ENCODE data around the gene DOCK3.
A peak's percentile ranks its signal among the peaks of the same experiment; 100 is the strongest.
"Not testable (repeated sequence)": the region's sequence is repeated elsewhere in the genome, so short reads cannot be mapped to it uniquely, and the experiment has no call there.

DOCK3 gene

GRCh38 chr3:50652709-50653108 lies 22.0 kb upstream of the DOCK3 start:
- peak; percentile 55 for DNase-seq

- DNase-seq, result no peak
Measured at GRCh38 chr3:50653937-50654595, 20.7 kb upstream of the DOCK3 start.

GRCh38 chr3:50655009-50655830 lies 19.5 kb upstream of the DOCK3 start:
- DNase-seq, result no peak

- no peak for DNase-seq
Measured at GRCh38 chr3:50656417-50657195, 18.1 kb upstream of the DOCK3 start.

- no peak for DNase-seq
Measured at GRCh38 chr3:50657407-50657806, 17.3 kb upstream of the DOCK3 start.

- DNase-seq, result no peak
Measured at GRCh38 chr3:50657816-50658215, 16.9 kb upstream of the DOCK3 start.

GRCh38 chr3:50658416-50658815 lies 16.3 kb upstream of the DOCK3 start:
- DNase-seq, result no peak

GRCh38 chr3:50658831-50659230 lies 15.9 kb upstream of the DOCK3 start:
- no peak for DNase-seq

GRCh38 chr3:50660386-50660785 lies 14.3 kb upstream of the DOCK3 start:
- no peak for DNase-seq

GRCh38 chr3:50661321-50661837 lies 13.3 kb upstream of the DOCK3 start:
- DNase-seq, result no peak

- DNase-seq, result no peak
Measured at GRCh38 chr3:50662408-50662807, 12.3 kb upstream of the DOCK3 start.

GRCh38 chr3:50665081-50665840 lies 9.5 kb upstream of the DOCK3 start:
- no peak for DNase-seq

- DNase-seq, result not testable (repeated sequence)
Measured at GRCh38 chr3:50665841-50666115, 8.9 kb upstream of the DOCK3 start.

GRCh38 chr3:50666837-50667236 lies 7.9 kb upstream of the DOCK3 start:
- no peak for DNase-seq

GRCh38 chr3:50671331-50671730 lies 3.4 kb upstream of the DOCK3 start:
- DNase-seq, result no peak

GRCh38 chr3:50672656-50673055 lies 2.1 kb upstream of the DOCK3 start:
- no peak for DNase-seq

- DNase-seq, result no peak
Measured at GRCh38 chr3:50673931-50674330, 796 bp upstream of the DOCK3 start.

- DNase-seq, result peak; percentile 69
Measured at GRCh38 chr3:50675179-50676030, 678 bp downstream of the DOCK3 start.

GRCh38 chr3:50676031-50676705 lies 1.4 kb downstream of the DOCK3 start:
- DNase-seq, result no peak

GRCh38 chr3:50687127-50687751 lies 12.5 kb downstream of the DOCK3 start:
- no peak for DNase-seq

GRCh38 chr3:50687916-50688315 lies 13.2 kb downstream of the DOCK3 start:
- DNase-seq, result no peak
